ENCODE measurements around the gene MAL.
"Not testable (repeated sequence)": the region's sequence is repeated elsewhere in the genome, so short reads cannot be mapped to it uniquely, and the experiment has no call there.

MAL gene

GRCh38 chr2:95082477-95082876 is 57.0 kb downstream of the MAL start:
- ChIA-PET CTCF (no interaction called here), POLR2A (no interaction called here)
- TF ChIP-seq BHLHE40 (IDR thresholded peaks at IDR 0.05; ENCODE audit: borderline replicate concordance) (no peak), HDGF (IDR thresholded peaks at IDR 0.05; ENCODE audit: borderline replicate concordance) (no peak), FOXM1 (IDR thresholded peaks at IDR 0.05; ENCODE audit: borderline replicate concordance) (no peak), ELF4 (IDR thresholded peaks at IDR 0.05) (no peak), ARNT (IDR thresholded peaks at IDR 0.05) (no peak), CTBP1 (IDR thresholded peaks at IDR 0.05; ENCODE audit: borderline replicate concordance) (no peak), TARDBP (IDR thresholded peaks at IDR 0.05) (no peak), L3MBTL2 (conservative IDR thresholded peaks at IDR 0.05) (no peak), LEF1 (IDR thresholded peaks at IDR 0.05; ENCODE audit: borderline replicate concordance) (no peak), SUZ12 (IDR thresholded peaks at IDR 0.05) (no peak), NFRKB (IDR thresholded peaks at IDR 0.05) (no peak)
- no peak for DNase-seq (ENCODE audit: extremely low spot score)

DNA sequence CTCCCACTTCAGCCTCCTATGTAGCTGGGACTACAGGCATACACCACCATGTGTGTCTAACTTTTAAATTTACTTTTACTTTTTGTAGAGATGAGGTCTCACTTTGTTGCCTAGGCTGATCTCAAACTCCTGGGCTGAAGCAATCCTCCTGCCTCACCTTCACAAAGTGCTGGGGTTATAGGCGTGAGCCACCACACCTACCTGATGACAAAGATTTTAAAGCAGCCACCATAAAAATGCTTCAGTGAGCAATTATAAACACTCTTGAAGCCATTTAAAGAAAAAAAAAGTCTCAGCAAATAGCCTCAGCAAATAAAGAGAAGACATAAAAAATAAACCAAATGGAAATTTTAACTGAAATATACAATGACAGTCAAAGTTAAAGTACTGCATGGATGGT is 60.5 kb downstream of the MAL start:
- no peak for TF ChIP-seq ZNF384 (IDR thresholded peaks at IDR 0.05)
- POLR2A ChIA-PET = no interaction called here
- CTCF ChIA-PET = no interaction called here
- DNase-seq (ENCODE audit: extremely low spot score) = no peak

- POLR2A ChIA-PET = no interaction called here
- CTCF ChIA-PET = no interaction called here
- DNase-seq (ENCODE audit: extremely low spot score) = no peak
- TF ChIP-seq TARDBP (IDR thresholded peaks at IDR 0.05) (no peak), ARNT (IDR thresholded peaks at IDR 0.05) (no peak), PKNOX1 (IDR thresholded peaks at IDR 0.05) (no peak), ZNF384 (IDR thresholded peaks at IDR 0.05) (no peak), BHLHE40 (IDR thresholded peaks at IDR 0.05; ENCODE audit: borderline replicate concordance) (no peak), CTBP1 (IDR thresholded peaks at IDR 0.05; ENCODE audit: borderline replicate concordance) (no peak), HDGF (IDR thresholded peaks at IDR 0.05; ENCODE audit: borderline replicate concordance) (no peak), L3MBTL2 (conservative IDR thresholded peaks at IDR 0.05) (no peak), FOXM1 (IDR thresholded peaks at IDR 0.05; ENCODE audit: borderline replicate concordance) (no peak), FOXK2 (IDR thresholded peaks at IDR 0.05) (no peak), FOXA1 (IDR thresholded peaks at IDR 0.05) (no peak), SUZ12 (IDR thresholded peaks at IDR 0.05) (no peak), LEF1 (IDR thresholded peaks at IDR 0.05; ENCODE audit: borderline replicate concordance) (no peak), ELF4 (IDR thresholded peaks at IDR 0.05) (no peak), NFRKB (IDR thresholded peaks at IDR 0.05) (no peak), SP1 (IDR thresholded peaks at IDR 0.05) (no peak)
These were observed 61.9 kb downstream of the MAL start for GRCh38 chr2:95087379-95087778.

DNA sequence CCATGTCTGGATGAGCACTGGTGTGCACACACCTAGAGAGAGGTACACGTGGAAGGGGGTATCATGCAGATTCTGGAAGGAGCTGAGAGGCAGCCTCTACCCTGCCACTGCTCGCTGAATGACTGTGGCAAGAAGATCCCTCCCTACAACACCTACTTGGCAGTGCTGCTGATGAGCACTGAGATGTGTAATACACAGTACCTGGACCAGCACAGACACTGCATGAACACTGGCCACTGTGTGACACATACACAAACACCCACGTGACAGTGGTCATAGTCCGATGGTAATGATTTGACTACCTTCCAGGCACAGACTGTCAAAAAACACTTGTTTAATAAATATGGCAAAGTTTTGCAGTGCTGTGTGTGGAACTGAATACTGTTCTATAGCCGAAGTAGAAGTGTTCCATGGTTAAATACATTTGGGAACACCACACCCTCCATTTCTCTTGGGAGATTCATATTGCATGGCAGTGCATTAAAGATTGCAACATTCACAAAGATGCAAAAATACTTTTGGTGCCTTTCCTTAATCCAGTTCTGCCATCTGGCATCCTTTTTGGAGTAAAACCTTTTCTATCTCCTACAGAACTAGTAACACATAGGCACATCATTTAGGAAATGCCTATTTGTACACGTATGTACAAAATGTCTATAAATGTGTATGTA is 66.5 kb downstream of the MAL start:
- DNase-seq (ENCODE audit: extremely low spot score) = no peak
- TF ChIP-seq ARNT (IDR thresholded peaks at IDR 0.05) (no peak), HDGF (IDR thresholded peaks at IDR 0.05; ENCODE audit: borderline replicate concordance) (no peak), SUZ12 (IDR thresholded peaks at IDR 0.05) (no peak), LEF1 (IDR thresholded peaks at IDR 0.05; ENCODE audit: borderline replicate concordance) (no peak), L3MBTL2 (conservative IDR thresholded peaks at IDR 0.05) (no peak), CTBP1 (IDR thresholded peaks at IDR 0.05; ENCODE audit: borderline replicate concordance) (no peak), PKNOX1 (IDR thresholded peaks at IDR 0.05) (no peak), ZNF384 (IDR thresholded peaks at IDR 0.05) (no peak), FOXA1 (IDR thresholded peaks at IDR 0.05) (no peak), TARDBP (IDR thresholded peaks at IDR 0.05) (no peak), FOXK2 (IDR thresholded peaks at IDR 0.05) (no peak), FOXM1 (IDR thresholded peaks at IDR 0.05; ENCODE audit: borderline replicate concordance) (no peak), NFRKB (IDR thresholded peaks at IDR 0.05) (no peak)
- ChIA-PET POLR2A (no interaction called here), CTCF (no interaction called here)

DNA sequence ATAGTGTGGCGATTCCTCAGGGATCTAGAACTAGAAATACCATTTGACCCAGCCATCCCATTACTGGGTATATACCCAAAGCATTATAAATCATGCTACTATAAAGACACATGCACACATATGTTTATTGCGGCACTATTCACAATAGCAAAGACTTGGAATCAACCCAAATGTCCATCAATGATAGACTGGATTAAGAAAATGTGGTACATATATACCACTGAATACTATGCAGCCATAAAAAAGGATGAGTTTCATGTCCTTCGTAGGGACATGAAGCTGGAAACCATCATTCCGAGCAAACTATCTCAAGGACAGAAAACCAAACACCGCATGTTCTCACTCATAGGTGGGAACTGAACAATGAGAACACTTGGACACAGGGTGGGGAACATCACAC is 72.8 kb downstream of the MAL start:
- POLR2A ChIA-PET; DNase-seq (ENCODE audit: extremely low spot score); CTCF ChIA-PET: not testable (repeated sequence)

DNA sequence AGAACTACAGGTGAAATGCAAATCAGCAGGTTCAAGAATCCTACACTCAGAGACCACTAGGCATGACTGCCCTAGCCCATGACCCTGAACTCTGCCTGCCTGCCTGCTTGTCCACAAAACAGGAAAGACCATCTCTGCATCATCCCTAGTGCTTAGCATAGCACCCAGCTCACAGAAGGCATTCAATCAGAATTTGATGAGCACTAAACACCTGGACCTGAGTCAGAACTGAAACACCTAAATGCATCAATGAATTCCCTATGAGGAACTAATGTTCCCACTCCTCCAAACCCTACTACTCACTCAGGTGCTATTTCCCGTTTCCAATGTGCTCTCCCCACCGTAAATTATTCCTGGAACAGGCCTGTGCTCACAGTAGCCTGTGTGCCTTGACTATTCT is 74.4 kb downstream of the MAL start:
- no peak for TF ChIP-seq LEF1 (IDR thresholded peaks at IDR 0.05; ENCODE audit: borderline replicate concordance)
- ChIA-PET CTCF (no interaction called here), POLR2A (no interaction called here)
- no peak for DNase-seq (ENCODE audit: extremely low spot score)
